ENCODE data around the gene EMD. TPM values are rescaled to one million over a fixed set of nuclear protein-coding genes. Genes with fewer than 3 reads are reported as not detected.

Gene EMD
- total RNA-seq, 1 experiment from 2014 or later, result 115 TPM

DNA sequence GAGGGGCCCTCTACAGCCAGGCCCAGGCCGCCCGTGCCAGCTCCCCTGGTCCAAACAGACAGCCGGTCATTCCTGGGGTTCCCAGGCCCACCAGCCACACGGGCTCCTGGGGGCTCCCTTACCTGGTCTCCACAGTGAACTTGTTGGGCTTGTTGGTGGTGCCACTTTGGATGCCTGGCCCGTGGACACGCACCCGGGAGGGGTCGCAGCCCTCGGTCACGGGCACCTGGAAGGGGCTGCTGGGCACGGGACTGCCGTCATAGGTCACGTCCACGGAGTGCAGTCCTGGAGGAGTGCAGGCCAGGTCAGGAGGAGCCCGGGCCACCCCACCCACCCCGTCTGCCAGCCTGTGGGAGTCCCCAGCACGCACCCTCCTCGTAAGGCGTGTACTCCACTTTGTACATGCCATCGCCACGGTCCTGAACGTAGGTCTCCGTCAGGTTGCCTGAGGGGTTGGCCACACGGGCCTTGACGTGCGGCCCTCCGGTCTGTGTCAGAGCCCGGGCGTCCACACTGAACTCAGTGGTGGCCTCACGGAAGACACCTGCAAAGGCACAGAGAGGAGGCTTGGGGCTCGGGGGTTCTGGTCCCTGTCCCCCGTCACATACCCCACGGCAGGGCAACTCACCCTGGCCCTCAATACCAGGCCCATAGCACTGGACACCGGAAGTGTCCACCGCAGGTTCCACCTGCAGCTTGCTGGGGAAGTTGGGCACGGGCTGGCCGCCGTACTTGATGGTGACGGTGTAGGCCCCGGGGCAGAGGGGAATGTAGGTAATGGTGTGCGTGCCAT lies 19.5 kb upstream of the EMD start:
- H2BK5ac ChIP-seq (ENCODE audit: insufficient read length, low read length), result no peak overlapping the region
- H4K91ac ChIP-seq (ENCODE audit: insufficient read length, low read depth, low read length), result no peak overlapping the region
- H3K14ac ChIP-seq (ENCODE audit: insufficient read depth, low read length), result no peak overlapping the region
- H3K4ac ChIP-seq (ENCODE audit: low read depth, low read length), result no peak overlapping the region
- peaks cover 5% of the 10 kb centered on the region for H3K27me3 Mint-ChIP-seq (ENCODE audit: low read depth)
- H3K27me3 ChIP-seq (ENCODE audit: insufficient read depth, low read length), result no peaks in the 10 kb centered on the region
- H4K5ac ChIP-seq (ENCODE audit: insufficient read length, low read depth, low read length), result no peak overlapping the region
- no peak overlapping the region for H2BK120ac ChIP-seq (ENCODE audit: low read depth, low read length, poor library complexity, severe bottlenecking)
- H2BK20ac ChIP-seq (ENCODE audit: low read depth, low read length, poor library complexity, severe bottlenecking), result no peak overlapping the region
- peaks cover 3% of the 10 kb centered on the region for H4K20me1 ChIP-seq (ENCODE audit: control insufficient read depth, insufficient read depth, insufficient read length)
- H3K9ac ChIP-seq (ENCODE audit: extremely low read depth, insufficient read length, low read length), result no peak overlapping the region
- H3K23ac ChIP-seq (ENCODE audit: insufficient read length, low read depth, low read length), result no peak overlapping the region
- H3K79me1 ChIP-seq (ENCODE audit: insufficient read depth, low read depth, low read length, poor library complexity, severe bottlenecking), result no peaks in the 10 kb centered on the region
- no peaks in the 10 kb centered on the region for H3K79me2 ChIP-seq (ENCODE audit: insufficient read depth, low read length)
- no peak overlapping the region for H2BK15ac ChIP-seq (ENCODE audit: low read depth, low read length)
- peaks cover 45 to 64% of the 10 kb centered on the region in 2 experiments for H3K9me3 Mint-ChIP-seq
- H3K27ac Mint-ChIP-seq, result 0 out of 7 replicates have a peak overlapping the region, but pooled peaks of 1 of the 3 experiments have one; percentile 32
- no peak overlapping the region for H2BK12ac ChIP-seq (ENCODE audit: insufficient read length, low read depth, low read length)
- H4K8ac ChIP-seq (replicated peaks; ENCODE audit: insufficient read length, low read depth, low read length), result no peak overlapping the region
- H2AFZ ChIP-seq (ENCODE audit: low read length), result no peak overlapping the region
- no peaks in the 10 kb centered on the region for H3K4me1 Mint-ChIP-seq
- WGBS (ENCODE audit: extremely low coverage, insufficient read length, low lambda C conversion rate), result no CpG with 5 or more reads among the region's 41 CpGs
- H3K23me2 ChIP-seq (ENCODE audit: insufficient read length, low read depth, low read length, poor library complexity, severe bottlenecking), result peaks cover 3% of the 10 kb centered on the region
- no peak overlapping the region for H3K56ac ChIP-seq (ENCODE audit: insufficient read length, low read depth, low read length)
- no peak for DNase-seq
- no peaks in the 10 kb centered on the region for H3K4me1 ChIP-seq (ENCODE audit: insufficient read depth, low read length)
- H3K4me3 Mint-ChIP-seq, result no peak overlapping the region
- peaks cover 33 to 81% (median 79%) of the 10 kb centered on the region in 3 experiments for H3K36me3 Mint-ChIP-seq (ENCODE audit: insufficient read depth in 1 of 3, low read depth in 3 of 3)
- H2AK5ac ChIP-seq (ENCODE audit: insufficient read length, low read length), result no peak overlapping the region
- H3K27ac ChIP-seq (ENCODE audit: insufficient read length, low read depth, low read length), result no peak overlapping the region
- H3K9me3 ChIP-seq (ENCODE audit: control insufficient read depth, low read depth, low read length), result peaks cover 24% of the 10 kb centered on the region
- no peak overlapping the region for H3T11ph ChIP-seq (ENCODE audit: low read length)
- TF ChIP-seq, protein P1, sequence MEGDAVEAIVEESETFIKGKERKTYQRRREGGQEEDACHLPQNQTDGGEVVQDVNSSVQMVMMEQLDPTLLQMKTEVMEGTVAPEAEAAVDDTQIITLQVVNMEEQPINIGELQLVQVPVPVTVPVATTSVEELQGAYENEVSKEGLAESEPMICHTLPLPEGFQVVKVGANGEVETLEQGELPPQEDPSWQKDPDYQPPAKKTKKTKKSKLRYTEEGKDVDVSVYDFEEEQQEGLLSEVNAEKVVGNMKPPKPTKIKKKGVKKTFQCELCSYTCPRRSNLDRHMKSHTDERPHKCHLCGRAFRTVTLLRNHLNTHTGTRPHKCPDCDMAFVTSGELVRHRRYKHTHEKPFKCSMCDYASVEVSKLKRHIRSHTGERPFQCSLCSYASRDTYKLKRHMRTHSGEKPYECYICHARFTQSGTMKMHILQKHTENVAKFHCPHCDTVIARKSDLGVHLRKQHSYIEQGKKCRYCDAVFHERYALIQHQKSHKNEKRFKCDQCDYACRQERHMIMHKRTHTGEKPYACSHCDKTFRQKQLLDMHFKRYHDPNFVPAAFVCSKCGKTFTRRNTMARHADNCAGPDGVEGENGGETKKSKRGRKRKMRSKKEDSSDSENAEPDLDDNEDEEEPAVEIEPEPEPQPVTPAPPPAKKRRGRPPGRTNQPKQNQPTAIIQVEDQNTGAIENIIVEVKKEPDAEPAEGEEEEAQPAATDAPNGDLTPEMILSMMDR (conservative IDR thresholded peaks at IDR 0.05), result no peak
- H3K4me2 ChIP-seq (ENCODE audit: insufficient read depth, insufficient read length, low read length), result no peak overlapping the region
- H3K18ac ChIP-seq (ENCODE audit: insufficient read length, low read depth, low read length), result no peak overlapping the region
